ENCODE results near the gene MUC20. TPM values are rescaled to one million over a fixed set of nuclear protein-coding genes. Genes with fewer than 3 reads are reported as not detected.
A peak's percentile ranks its signal among the peaks of the same experiment; 100 is the strongest.
"Not testable (repeated sequence)": the region's sequence is repeated elsewhere in the genome, so short reads cannot be mapped to it uniquely, and the experiment has no call there.

Gene MUC20
- total and polyA plus RNA-seq, 4 donors = 2.6 to 28.3 (median 7.9) TPM

- Histone ChIP-seq H3K4me3 (ENCODE audit: low read depth, low read length) (no peak overlapping the region), H3K4me1 (ENCODE audit: control insufficient read depth, insufficient read depth, low read length) (peaks cover 4% of the 10 kb centered on the region), H3K9me3 (ENCODE audit: control insufficient read depth, insufficient read depth, low read length) (no peaks in the 10 kb centered on the region), H3K27ac (ENCODE audit: low read depth, low read length) (no peak overlapping the region), H3K36me3 (ENCODE audit: control insufficient read depth, insufficient read depth, low read length) (peaks cover 52% of the 10 kb centered on the region), H3K27me3 (ENCODE audit: control insufficient read depth, insufficient read depth, low read length) (no peaks in the 10 kb centered on the region)
- peak in 1 of 6 donors; percentile 15 for DNase-seq (ENCODE audit: low read depth in 4 of 6, low spot score in 6 of 6)
- 88% methylated on average over 3 of the region's 5 CpGs for WGBS (ENCODE audit: insufficient coverage)
Measured at GRCh38 chr3:195692781-195693427, 27.9 kb upstream of the MUC20 start.

GRCh38 chr3:195693428-195694216, 27.2 kb upstream of the MUC20 start:
- Histone ChIP-seq H3K4me3 (ENCODE audit: low read depth, low read length) (no peak overlapping the region), H3K27ac (ENCODE audit: low read depth, low read length) (no peak overlapping the region), H3K36me3 (ENCODE audit: control insufficient read depth, insufficient read depth, low read length) (peaks cover 55% of the 10 kb centered on the region), H3K9me3 (ENCODE audit: control insufficient read depth, insufficient read depth, low read length) (no peaks in the 10 kb centered on the region), H3K27me3 (ENCODE audit: control insufficient read depth, insufficient read depth, low read length) (no peaks in the 10 kb centered on the region), H3K4me1 (ENCODE audit: control insufficient read depth, insufficient read depth, low read length) (peaks cover 4% of the 10 kb centered on the region)
- 86% methylated on average over 9 of the region's 13 CpGs for WGBS (ENCODE audit: insufficient coverage)
- peak in 1 of 6 donors; percentile 1 for DNase-seq (ENCODE audit: low read depth in 4 of 6, low spot score in 6 of 6)

GRCh38 chr3:195694217-195695076, 26.3 kb upstream of the MUC20 start:
- WGBS (ENCODE audit: insufficient coverage) = 77% methylated on average over 8 of the region's 8 CpGs
- H3K36me3 ChIP-seq (ENCODE audit: control insufficient read depth, insufficient read depth, low read length) = peaks cover 59% of the 10 kb centered on the region
- not testable (repeated sequence) for H3K27ac ChIP-seq (ENCODE audit: low read depth, low read length); H3K4me1 ChIP-seq (ENCODE audit: control insufficient read depth, insufficient read depth, low read length); H3K4me3 ChIP-seq (ENCODE audit: low read depth, low read length); H3K9me3 ChIP-seq (ENCODE audit: control insufficient read depth, insufficient read depth, low read length); H3K27me3 ChIP-seq (ENCODE audit: control insufficient read depth, insufficient read depth, low read length)
- peak in 2 of 6 donors; percentile 1 to 3 for DNase-seq (ENCODE audit: low read depth in 4 of 6, low spot score in 6 of 6)

- H3K27me3 ChIP-seq (ENCODE audit: control insufficient read depth, insufficient read depth, low read length) = no peaks in the 10 kb centered on the region
- no peaks in the 10 kb centered on the region for H3K9me3 ChIP-seq (ENCODE audit: control insufficient read depth, insufficient read depth, low read length)
- H3K27ac ChIP-seq (ENCODE audit: low read depth, low read length) = no peak overlapping the region
- no peaks in the 10 kb centered on the region for H3K4me1 ChIP-seq (ENCODE audit: control insufficient read depth, insufficient read depth, low read length)
- peak in 1 of 6 donors; percentile 8 for DNase-seq (ENCODE audit: low read depth in 4 of 6, low spot score in 6 of 6)
- 81% methylated on average over 27 of the region's 31 CpGs for WGBS (ENCODE audit: insufficient coverage)
- H3K4me3 ChIP-seq (ENCODE audit: low read depth, low read length) = no peak overlapping the region
- peaks cover 57% of the 10 kb centered on the region for H3K36me3 ChIP-seq (ENCODE audit: control insufficient read depth, insufficient read depth, low read length)
Measured at GRCh38 chr3:195696632-195697278, 24.0 kb upstream of the MUC20 start.

GRCh38 chr3:195697582-195698324, 23.0 kb upstream of the MUC20 start:
- peaks cover 54% of the 10 kb centered on the region for H3K36me3 ChIP-seq (ENCODE audit: control insufficient read depth, insufficient read depth, low read length)
- 54% methylated on average over 11 of the region's 11 CpGs for whole genome bisulfite sequencing (ENCODE audit: insufficient coverage)
- peak overlapping the region; percentile 25 for H3K27ac ChIP-seq (ENCODE audit: low read depth, low read length)
- peak in 1 of 6 donors; percentile 79 for DNase-seq (ENCODE audit: low read depth in 4 of 6, low spot score in 6 of 6)
- H3K4me1 ChIP-seq (ENCODE audit: control insufficient read depth, insufficient read depth, low read length) = no peaks in the 10 kb centered on the region
- H3K27me3 ChIP-seq (ENCODE audit: control insufficient read depth, insufficient read depth, low read length) = no peaks in the 10 kb centered on the region
- H3K9me3 ChIP-seq (ENCODE audit: control insufficient read depth, insufficient read depth, low read length) = no peaks in the 10 kb centered on the region
- H3K4me3 ChIP-seq (ENCODE audit: low read depth, low read length) = no peak overlapping the region

- Histone ChIP-seq H3K36me3 (ENCODE audit: control insufficient read depth, insufficient read depth, low read length) (peaks cover 52% of the 10 kb centered on the region), H3K27ac (ENCODE audit: low read depth, low read length) (no peak overlapping the region)
- 68% methylated on average over 3 of the region's 4 CpGs for WGBS (ENCODE audit: insufficient coverage)
Measured at GRCh38 chr3:195698325-195698646, 22.5 kb upstream of the MUC20 start.

GRCh38 chr3:195698647-195699387, 22.0 kb upstream of the MUC20 start:
- H3K9me3 ChIP-seq (ENCODE audit: control insufficient read depth, insufficient read depth, low read length) = no peaks in the 10 kb centered on the region
- no peak overlapping the region for H3K4me3 ChIP-seq (ENCODE audit: low read depth, low read length)
- no peaks in the 10 kb centered on the region for H3K27me3 ChIP-seq (ENCODE audit: control insufficient read depth, insufficient read depth, low read length)
- 42% methylated on average over 5 of the region's 5 CpGs for WGBS (ENCODE audit: insufficient coverage)
- peak overlapping the region; percentile 12 for H3K27ac ChIP-seq (ENCODE audit: low read depth, low read length)
- peak in 1 of 6 donors; percentile 39 for DNase-seq (ENCODE audit: low read depth in 4 of 6, low spot score in 6 of 6)
- no peaks in the 10 kb centered on the region for H3K4me1 ChIP-seq (ENCODE audit: control insufficient read depth, insufficient read depth, low read length)
- peaks cover 46% of the 10 kb centered on the region for H3K36me3 ChIP-seq (ENCODE audit: control insufficient read depth, insufficient read depth, low read length)

More at GRCh38 chr3:195698325-195698646, 22.5 kb upstream of the MUC20 start:
- H3K4me3 ChIP-seq (ENCODE audit: low read depth, low read length) = no peak overlapping the region
- no peaks in the 10 kb centered on the region for H3K27me3 ChIP-seq (ENCODE audit: control insufficient read depth, insufficient read depth, low read length)
- H3K9me3 ChIP-seq (ENCODE audit: control insufficient read depth, insufficient read depth, low read length) = no peaks in the 10 kb centered on the region
- no peak for DNase-seq (ENCODE audit: low read depth in 4 of 6, low spot score in 6 of 6)
- no peaks in the 10 kb centered on the region for H3K4me1 ChIP-seq (ENCODE audit: control insufficient read depth, insufficient read depth, low read length)

- Histone ChIP-seq H3K27me3 (ENCODE audit: control insufficient read depth, insufficient read depth, low read length) (no peaks in the 10 kb centered on the region), H3K27ac (ENCODE audit: low read depth, low read length) (no peak overlapping the region), H3K4me3 (ENCODE audit: low read depth, low read length) (no peak overlapping the region), H3K36me3 (ENCODE audit: control insufficient read depth, insufficient read depth, low read length) (peaks cover 41% of the 10 kb centered on the region), H3K4me1 (ENCODE audit: control insufficient read depth, insufficient read depth, low read length) (no peaks in the 10 kb centered on the region), H3K9me3 (ENCODE audit: control insufficient read depth, insufficient read depth, low read length) (no peaks in the 10 kb centered on the region)
- WGBS (ENCODE audit: insufficient coverage) = 94% methylated on average over 2 of the region's 2 CpGs
- peak in 1 of 6 donors; percentile 11 for DNase-seq (ENCODE audit: low read depth in 4 of 6, low spot score in 6 of 6)
Measured at GRCh38 chr3:195699388-195699771, 21.4 kb upstream of the MUC20 start.

All from spinal cord (tissue), 10 donors.